CD14-positive monocyte (primary cell): ENCODE results near the gene FDXACB1. TPM values are rescaled to one million over a fixed set of nuclear protein-coding genes. Genes with fewer than 3 reads are reported as not detected.

Experiments
- DNase-seq, 3 donors: peaks; one replicate each; pipeline ENCODE4 v3.0.0-alpha.2; 2011 to 2022
- H2AFZ ChIP-seq: 2 replicates; pipeline ENCODE4 v1.6.0; 2012; ENCODE audit warnings: mild to moderate bottlenecking, low read depth, low read length, inconsistent platforms; ENCODE audit not compliant: insufficient read depth, poor library complexity, severe bottlenecking
- H3K27ac ChIP-seq, 2 donors: 1 replicate in 1 of 2; 2 replicates in 1 of 2; pipeline ENCODE4 v1.5.1; 2012 to 2013; ENCODE audit warnings: low read length in 2 of 2, control low read depth in 1 of 2, inconsistent platforms in 1 of 2, low read depth in 1 of 2, mild to moderate bottlenecking in 1 of 2
- H3K27me3 ChIP-seq, 2 donors: one replicate each; pipeline versions ENCODE4 v1.6.0 to v1.6.1; 2011 to 2013; ENCODE audit warnings: low read length in 2 of 2; ENCODE audit not compliant: control insufficient read depth in 2 of 2, insufficient read depth in 2 of 2
- H3K36me3 ChIP-seq, 2 donors: replicated peaks in 1 of 2; 1 replicate in 1 of 2; 2 replicates in 1 of 2; pipeline versions ENCODE4 v1.5.1 to v1.6.1; 2012 to 2013; ENCODE audit warnings: low read length in 2 of 2, control low read depth in 1 of 2, inconsistent platforms in 1 of 2, mild to moderate bottlenecking in 1 of 2; ENCODE audit not compliant: insufficient read depth in 2 of 2, control insufficient read depth in 1 of 2
- H3K4me1 ChIP-seq, 2 donors: 1 replicate in 1 of 2; 2 replicates in 1 of 2; pipeline versions ENCODE4 v1.5.1 to v1.6.1; 2012 to 2013; ENCODE audit warnings: low read length in 2 of 2, control low read depth in 1 of 2, inconsistent platforms in 1 of 2, mild to moderate bottlenecking in 1 of 2, moderate library complexity in 1 of 2; ENCODE audit not compliant: insufficient read depth in 2 of 2, control insufficient read depth in 1 of 2
- H3K4me2 ChIP-seq: replicated peaks from 2 replicates; pipeline ENCODE3; 2012; ENCODE audit warnings: low read length, moderate library complexity, mild to moderate bottlenecking; ENCODE audit not compliant: poor library complexity, severe bottlenecking; ENCODE audit errors: extremely low read depth
- H3K4me3 ChIP-seq, 3 experiments: fragments of 200-600 bp in 1 of 3; sonication (generic) in 1 of 3; replicated peaks in 1 of 3; 1 replicate in 2 of 3; 2 replicates in 1 of 3; pipeline ENCODE4 v1.5.1; 2011 to 2013; ENCODE audit warnings: low read length in 3 of 3, mild to moderate bottlenecking in 3 of 3, control low read depth in 2 of 3, low read depth in 2 of 3, inconsistent platforms in 1 of 3, moderate library complexity in 1 of 3
- H3K79me2 ChIP-seq: 2 replicates; pipeline ENCODE4 v1.6.0; 2012; ENCODE audit warnings: mild to moderate bottlenecking, control low read depth, inconsistent platforms, low read length, moderate library complexity; ENCODE audit not compliant: insufficient read depth
- H3K9ac ChIP-seq: 2 replicates; pipeline ENCODE4 v1.6.0; 2017; ENCODE audit warnings: low read length, mild to moderate bottlenecking; ENCODE audit not compliant: insufficient read depth, poor library complexity, severe bottlenecking
- H3K9me3 ChIP-seq, 2 donors: replicated peaks in 1 of 2; 1 replicate in 1 of 2; 2 replicates in 1 of 2; pipeline versions ENCODE4 v1.5.1 to v1.6.1; 2012 to 2013; ENCODE audit warnings: low read length in 2 of 2, control low read depth in 1 of 2; ENCODE audit not compliant: control insufficient read depth in 1 of 2, insufficient read depth in 1 of 2
- H4K20me1 ChIP-seq: 2 replicates; pipeline ENCODE4 v1.6.0; 2012; ENCODE audit warnings: mild to moderate bottlenecking, low read length, control low read depth, moderate library complexity; ENCODE audit not compliant: insufficient read depth
- H3K27ac Mint-ChIP-seq, 7 donors: one replicate each; pipeline ENCODE4 v1.8.0; 2020; ENCODE audit warnings: mild to moderate bottlenecking in 7 of 7, mixed read lengths in 7 of 7, moderate library complexity in 6 of 7, inconsistent platforms in 2 of 7
- H3K27me3 Mint-ChIP-seq, 3 donors: one replicate each; pipeline ENCODE4 v1.8.0; 2021 to 2022; ENCODE audit warnings: low read depth in 3 of 3, mild to moderate bottlenecking in 3 of 3, mixed read lengths in 3 of 3, moderate library complexity in 3 of 3, inconsistent platforms in 1 of 3
- H3K36me3 Mint-ChIP-seq, 2 donors: one replicate each; pipeline ENCODE4 v1.8.0; 2020; ENCODE audit warnings: mixed read lengths in 2 of 2, inconsistent platforms in 1 of 2, mild to moderate bottlenecking in 1 of 2
- H3K4me1 Mint-ChIP-seq: one replicate; pipeline ENCODE4 v1.8.0; 2020; ENCODE audit warnings: mild to moderate bottlenecking, mixed read lengths
- H3K4me3 Mint-ChIP-seq, 2 donors: one replicate each; pipeline ENCODE4 v1.8.0; 2020; ENCODE audit warnings: mild to moderate bottlenecking in 2 of 2, mixed read lengths in 2 of 2, moderate library complexity in 1 of 2
- H3K9me3 Mint-ChIP-seq, 7 donors: one replicate each; pipeline ENCODE4 v1.8.0; 2020 to 2022; ENCODE audit warnings: mixed read lengths in 7 of 7, mild to moderate bottlenecking in 6 of 7, moderate library complexity in 6 of 7, inconsistent platforms in 2 of 7
- CTCF ChIP-seq: fragments of 200-600 bp; IDR thresholded peaks from one replicate; pipeline ENCODE4 v1.8.0; 2022; ENCODE audit warnings: antibody characterized with exemption, mild to moderate bottlenecking
- WGBS: methylation state at CpG from one replicate; pipeline ENCODE4 v1.1.5; 2013; ENCODE audit warnings: missing lambda C conversion rate; ENCODE audit not compliant: insufficient coverage; 5-methylcytosine and 5-hydroxymethylcytosine counted together
- intact Hi-C, 2 donors: fragments of 100-400 bp; cut with micrococcal nuclease; formaldehyde crosslinking; loops; one replicate each; pipeline versions ENCODE4 v1.15.0 to v1.15.1; 2023
- polyA plus RNA-seq, 3 donors: library from polyadenylated mRNA; depleted of rRNA in 1 of 3; unstranded in 2 of 3; stranded (reverse) in 1 of 3; fragments of 300-500 nt in 2 of 3; fragments of >200 nt in 1 of 3; fragmentation: Illumina TruSeq in 2 of 3; gene quantifications; 1 replicate in 2 of 3; 2 replicates in 1 of 3; pipeline ENCODE4 v1.2.3, GENCODE V29; 2012 to 2021

The FDXACB1 gene
- polyA plus RNA-seq, 3 donors: 1.9 to 2.3 (median 2.0) TPM

GRCh38 chr11:111878385-111878848 is 548 bp downstream of the FDXACB1 start:
- H3K4me3 ChIP-seq: peak overlapping the region; percentile 67 to 82 (median 71)
- Mint-ChIP-seq H3K9me3 (peaks cover 0 to 3% (median 0%) of the 10 kb centered on the region in 7 donors), H3K27me3 (peaks cover 0 to 4% (median 2%) of the 10 kb centered on the region in 3 donors), H3K4me1 (peaks cover 35% of the 10 kb centered on the region), H3K36me3 (peaks cover 12 to 13% of the 10 kb centered on the region in 2 donors), H3K27ac (peak overlapping the region; percentile 99 to 100 (median 100)), H3K4me3 (peak overlapping the region; percentile 88 to 95)
- no peak for TF ChIP-seq CTCF
- intact Hi-C loops: loop anchor here (2.0 to 10.0 kb wide), 3 partner anchors 48 to 196 kb away; partner anchors contain the start of genes NKAPD1 (in 2 of the 2) and PIH1D2 (in 2 of the 2)
- no peaks in the 10 kb centered on the region for H3K9me3 ChIP-seq
- no peaks in the 10 kb centered on the region for H3K27me3 ChIP-seq
- H3K4me2 ChIP-seq: peak overlapping the region; percentile 96
- 1% methylated on average over 12 of the region's 13 CpGs for WGBS
- no peak for DNase-seq
- H3K4me1 ChIP-seq: peaks cover 29 to 35% of the 10 kb centered on the region in 2 donors
- H3K36me3 ChIP-seq: peaks cover 4 to 12% of the 10 kb centered on the region in 2 donors
- peak overlapping the region; percentile 96 to 100 for H3K27ac ChIP-seq
- H2AFZ ChIP-seq: peak overlapping the region; percentile 89
- no peaks in the 10 kb centered on the region for H4K20me1 ChIP-seq
- no peaks in the 10 kb centered on the region for H3K79me2 ChIP-seq
- H3K9ac ChIP-seq: peak overlapping the region; percentile 87

- H3K36me3 Mint-ChIP-seq: peaks cover 30 to 31% of the 10 kb centered on the region in 2 donors
- Histone ChIP-seq H3K9ac (peak overlapping the region; percentile 84), H3K27ac (peak overlapping the region in 1 of 2 donors; percentile 84), H3K79me2 (peaks cover 11% of the 10 kb centered on the region), H3K27me3 (no peaks in the 10 kb centered on the region), H3K4me3 (peak overlapping the region; percentile 66 to 96 (median 89)), H4K20me1 (no peaks in the 10 kb centered on the region), H3K36me3 (peaks cover 10 to 34% of the 10 kb centered on the region in 2 donors), H3K4me1 (peaks cover 14 to 17% of the 10 kb centered on the region in 2 donors), H3K9me3 (no peaks in the 10 kb centered on the region), H2AFZ (peak overlapping the region; percentile 98), H3K4me2 (peak overlapping the region; percentile 76)
- 80% methylated on average over 1 of the region's 5 CpGs for WGBS
- intact Hi-C loops: loop anchor here (10.0 kb wide), 1 partner anchor 203 kb away; the partner anchor contains the start of genes NKAPD1 (in 2 of the 2) and PIH1D2 (in 2 of the 2)
- peak overlapping the region; percentile 26 to 85 (median 61) for H3K27ac Mint-ChIP-seq
- no peak for TF ChIP-seq CTCF
- no peak for DNase-seq
- H3K4me1 Mint-ChIP-seq: peaks cover 13% of the 10 kb centered on the region
- no peaks in the 10 kb centered on the region for H3K27me3 Mint-ChIP-seq
- H3K4me3 Mint-ChIP-seq: peak overlapping the region; percentile 87 to 91
- H3K9me3 Mint-ChIP-seq: no peaks in the 10 kb centered on the region
These were observed 7.2 kb downstream of the FDXACB1 start for GRCh38 chr11:111871693-111872161.
